ENCODE results near the gene TCP1.

DNA sequence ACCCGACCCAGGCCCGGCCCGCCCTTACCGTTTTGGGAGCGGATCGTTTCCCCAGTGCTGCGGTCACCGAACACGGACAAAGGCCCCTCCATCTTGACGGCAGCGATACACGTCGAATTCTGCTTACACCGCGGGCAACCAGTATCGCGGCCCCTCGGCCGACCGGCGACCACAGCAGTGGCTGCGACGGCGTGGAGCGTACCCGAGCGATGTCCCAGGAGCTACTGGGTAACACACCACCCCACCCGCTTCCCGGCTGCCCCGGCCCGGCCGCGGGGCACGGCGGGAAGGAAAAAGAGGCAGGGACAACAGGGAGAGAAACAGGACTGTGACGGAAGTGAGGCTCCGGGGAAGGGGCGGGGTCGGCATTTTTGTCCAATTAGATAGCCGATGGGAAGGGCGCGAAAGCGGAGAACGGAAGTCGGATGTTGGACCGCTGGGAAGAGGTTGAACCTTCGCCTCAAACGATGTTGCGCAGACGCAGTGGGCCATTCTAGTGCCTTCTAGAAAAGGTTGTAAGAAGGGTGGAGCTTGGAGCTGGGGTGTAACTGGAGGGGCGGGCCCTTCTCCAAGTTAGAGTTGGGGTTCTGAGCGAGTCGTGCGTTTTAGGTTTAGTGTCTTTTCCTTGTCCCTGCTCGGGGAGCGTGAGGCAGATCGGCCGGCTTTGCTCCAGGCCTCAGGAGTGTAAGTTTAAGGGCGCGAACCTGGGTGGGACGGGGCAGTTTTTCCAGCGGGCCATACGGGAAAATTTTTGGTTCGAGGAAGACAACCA, at the start of gene TCP1:
- TF ChIP-seq, protein P1, sequence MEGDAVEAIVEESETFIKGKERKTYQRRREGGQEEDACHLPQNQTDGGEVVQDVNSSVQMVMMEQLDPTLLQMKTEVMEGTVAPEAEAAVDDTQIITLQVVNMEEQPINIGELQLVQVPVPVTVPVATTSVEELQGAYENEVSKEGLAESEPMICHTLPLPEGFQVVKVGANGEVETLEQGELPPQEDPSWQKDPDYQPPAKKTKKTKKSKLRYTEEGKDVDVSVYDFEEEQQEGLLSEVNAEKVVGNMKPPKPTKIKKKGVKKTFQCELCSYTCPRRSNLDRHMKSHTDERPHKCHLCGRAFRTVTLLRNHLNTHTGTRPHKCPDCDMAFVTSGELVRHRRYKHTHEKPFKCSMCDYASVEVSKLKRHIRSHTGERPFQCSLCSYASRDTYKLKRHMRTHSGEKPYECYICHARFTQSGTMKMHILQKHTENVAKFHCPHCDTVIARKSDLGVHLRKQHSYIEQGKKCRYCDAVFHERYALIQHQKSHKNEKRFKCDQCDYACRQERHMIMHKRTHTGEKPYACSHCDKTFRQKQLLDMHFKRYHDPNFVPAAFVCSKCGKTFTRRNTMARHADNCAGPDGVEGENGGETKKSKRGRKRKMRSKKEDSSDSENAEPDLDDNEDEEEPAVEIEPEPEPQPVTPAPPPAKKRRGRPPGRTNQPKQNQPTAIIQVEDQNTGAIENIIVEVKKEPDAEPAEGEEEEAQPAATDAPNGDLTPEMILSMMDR (IDR thresholded peaks at IDR 0.05; ENCODE audit: poor library complexity) = no peak
- no peak for TF ChIP-seq EZH2phosphoT487 (IDR thresholded peaks at IDR 0.05; ENCODE audit: low read depth, severe bottlenecking, unreplicated experiment)

Data from hepatocyte (in vitro differentiated cells).